H9 (cell line): ENCODE measurements around the gene RIOK2. TPM values are rescaled to one million over a fixed set of nuclear protein-coding genes. Genes with fewer than 3 reads are reported as not detected.
A peak's percentile ranks its signal among the peaks of the same experiment; 100 is the strongest.

Experiments
- DNase-seq: peaks from one replicate; pipeline ENCODE4 v3.0.0-alpha.2; 2017
- H2AFZ ChIP-seq: one replicate; pipeline ENCODE4 v1.6.1; 2013; ENCODE audit warnings: mild to moderate bottlenecking, low read length, control low read depth, moderate library complexity
- H2AK5ac ChIP-seq: 2 replicates; pipeline ENCODE4 v1.6.1; 2013; ENCODE audit warnings: low read length, control low read depth, mixed read lengths; ENCODE audit not compliant: insufficient read length
- H2BK120ac ChIP-seq: one replicate; pipeline ENCODE4 v1.6.1; 2013; ENCODE audit warnings: low read depth, mild to moderate bottlenecking, low read length, control low read depth, inconsistent platforms; ENCODE audit not compliant: poor library complexity, severe bottlenecking
- H2BK12ac ChIP-seq: 2 replicates; pipeline ENCODE4 v1.6.1; 2013; ENCODE audit warnings: low read length, control low read depth, mixed read lengths, low read depth; ENCODE audit not compliant: insufficient read length
- H2BK15ac ChIP-seq: 2 replicates; pipeline ENCODE4 v1.6.1; 2013; ENCODE audit warnings: low read depth, low read length, control low read depth
- H2BK20ac ChIP-seq: one replicate; pipeline ENCODE4 v1.6.1; 2013; ENCODE audit warnings: low read depth, mild to moderate bottlenecking, low read length, control low read depth, inconsistent platforms; ENCODE audit not compliant: poor library complexity, severe bottlenecking
- H2BK5ac ChIP-seq: 2 replicates; pipeline ENCODE4 v1.6.1; 2013; ENCODE audit warnings: low read length, control low read depth, mixed read lengths; ENCODE audit not compliant: insufficient read length
- H3K14ac ChIP-seq: 2 replicates; pipeline ENCODE4 v1.6.1; 2013; ENCODE audit warnings: low read length, control low read depth; ENCODE audit not compliant: insufficient read depth
- H3K18ac ChIP-seq: 2 replicates; pipeline ENCODE4 v1.6.1; 2013; ENCODE audit warnings: low read depth, mild to moderate bottlenecking, mixed read lengths, low read length, control low read depth; ENCODE audit not compliant: insufficient read length
- H3K23ac ChIP-seq: 2 replicates; pipeline ENCODE4 v1.6.1; 2013; ENCODE audit warnings: low read length, control low read depth, mixed read lengths, low read depth; ENCODE audit not compliant: insufficient read length
- H3K23me2 ChIP-seq: 2 replicates; pipeline ENCODE4 v1.6.1; 2013; ENCODE audit warnings: low read depth, mild to moderate bottlenecking, mixed read lengths, low read length, control low read depth; ENCODE audit not compliant: insufficient read length, poor library complexity, severe bottlenecking
- H3K27ac ChIP-seq: 2 replicates; pipeline ENCODE4 v1.5.1; 2013; ENCODE audit warnings: low read length, control low read depth, mixed read lengths, low read depth; ENCODE audit not compliant: insufficient read length
- H3K27me3 ChIP-seq: 2 replicates; pipeline ENCODE4 v1.6.1; 2013; ENCODE audit warnings: low read length, control low read depth, inconsistent platforms; ENCODE audit not compliant: insufficient read depth
- H3K4ac ChIP-seq: 2 replicates; pipeline ENCODE4 v1.6.1; 2013; ENCODE audit warnings: low read depth, mild to moderate bottlenecking, control low read depth, inconsistent platforms, low read length, moderate library complexity
- H3K4me1 ChIP-seq: 2 replicates; pipeline ENCODE4 v1.6.1; 2013; ENCODE audit warnings: low read length, control low read depth, inconsistent platforms; ENCODE audit not compliant: insufficient read depth
- H3K4me2 ChIP-seq: 2 replicates; pipeline ENCODE4 v1.6.1; 2013; ENCODE audit warnings: low read length, control low read depth, mixed read lengths; ENCODE audit not compliant: insufficient read length, insufficient read depth
- H3K56ac ChIP-seq: 2 replicates; pipeline ENCODE4 v1.6.1; 2013; ENCODE audit warnings: low read depth, mild to moderate bottlenecking, mixed read lengths, low read length, control low read depth; ENCODE audit not compliant: insufficient read length
- H3K79me1 ChIP-seq: 2 replicates; pipeline ENCODE4 v1.6.1; 2013; ENCODE audit warnings: low read depth, mild to moderate bottlenecking, moderate library complexity, low read length, control low read depth, inconsistent platforms; ENCODE audit not compliant: insufficient read depth, poor library complexity, severe bottlenecking
- H3K79me2 ChIP-seq: 2 replicates; pipeline ENCODE4 v1.6.1; 2013; ENCODE audit warnings: low read length, control low read depth, inconsistent platforms; ENCODE audit not compliant: insufficient read depth
- H3K9ac ChIP-seq: 2 replicates; pipeline ENCODE4 v1.6.1; 2013; ENCODE audit warnings: low read length, control low read depth, mixed read lengths; ENCODE audit not compliant: insufficient read length; ENCODE audit errors: extremely low read depth
- H3K9me3 ChIP-seq: one replicate; pipeline ENCODE4 v1.6.1; 2013; ENCODE audit warnings: low read depth, low read length, inconsistent platforms; ENCODE audit not compliant: control insufficient read depth
- H3T11ph ChIP-seq: one replicate; pipeline ENCODE4 v1.6.1; 2013; ENCODE audit warnings: mild to moderate bottlenecking, low read length, control low read depth, inconsistent platforms
- H4K20me1 ChIP-seq: one replicate; pipeline ENCODE4 v1.6.1; 2013; ENCODE audit not compliant: control insufficient read depth, insufficient read length, insufficient read depth
- H4K5ac ChIP-seq: 2 replicates; pipeline ENCODE4 v1.6.1; 2013; ENCODE audit warnings: low read depth, mild to moderate bottlenecking, mixed read lengths, low read length, control low read depth; ENCODE audit not compliant: insufficient read length
- H4K8ac ChIP-seq: replicated peaks from 2 replicates; pipeline ENCODE4 v1.6.1; 2013; ENCODE audit warnings: low read length, control low read depth, mixed read lengths, low read depth; ENCODE audit not compliant: insufficient read length
- H4K91ac ChIP-seq: 2 replicates; pipeline ENCODE4 v1.6.1; 2013; ENCODE audit warnings: low read depth, mild to moderate bottlenecking, moderate library complexity, mixed read lengths, low read length, control low read depth; ENCODE audit not compliant: insufficient read length
- H3K27ac Mint-ChIP-seq, 3 experiments: 2 replicates in 2 of 3; 3 replicates in 1 of 3; pipeline ENCODE4 v1.8.0; 2020 to 2021; ENCODE audit warnings: mixed read lengths in 3 of 3, mild to moderate bottlenecking in 1 of 3, moderate library complexity in 1 of 3
- H3K27me3 Mint-ChIP-seq: 2 replicates; pipeline ENCODE4 v1.8.0; 2021; ENCODE audit warnings: low read depth, mild to moderate bottlenecking, moderate library complexity, mixed read lengths
- H3K36me3 Mint-ChIP-seq, 3 experiments: 2 replicates in 2 of 3; 3 replicates in 1 of 3; pipeline ENCODE4 v1.8.0; 2020 to 2021; ENCODE audit warnings: low read depth in 3 of 3, mixed read lengths in 3 of 3; ENCODE audit not compliant: insufficient read depth in 1 of 3
- H3K4me1 Mint-ChIP-seq, 2 experiments: 2 replicates each; pipeline ENCODE4 v1.8.0; 2020; ENCODE audit warnings: mixed read lengths in 2 of 2
- H3K4me3 Mint-ChIP-seq, 2 experiments: 2 replicates in 1 of 2; 3 replicates in 1 of 2; pipeline ENCODE4 v1.8.0; 2020 to 2021; ENCODE audit warnings: mild to moderate bottlenecking in 2 of 2, mixed read lengths in 2 of 2, moderate library complexity in 1 of 2
- H3K9me3 Mint-ChIP-seq, 2 experiments: 2 replicates in 1 of 2; 3 replicates in 1 of 2; pipeline ENCODE4 v1.8.0; 2020; ENCODE audit warnings: mild to moderate bottlenecking in 2 of 2, mixed read lengths in 2 of 2, moderate library complexity in 1 of 2
- CTCF ChIP-seq: fragments of 200-600 bp; sonication (generic); conservative IDR thresholded peaks from 3 replicates; pipeline ENCODE4 v1.8.0; 2021; ENCODE audit warnings: antibody characterized with exemption, mild to moderate bottlenecking
- WGBS: extraction: QIAGEN DNeasy Blood & Tissue Kit; methylation state at CpG from one replicate; pipeline ENCODE4 v1.1.7; 2013; ENCODE audit warnings: missing lambda C conversion rate, low lambda C conversion rate, mixed read lengths; ENCODE audit not compliant: insufficient read length; ENCODE audit errors: extremely low coverage; 5-methylcytosine and 5-hydroxymethylcytosine counted together
- total RNA-seq: library from RNA; stranded (reverse); gene quantifications from 2 replicates; pipeline ENCODE4 v1.2.1, GENCODE V29; 2021

RIOK2 gene
- total RNA-seq, 1 experiment from 2014 or later: 39.5 TPM

- no peak for TF ChIP-seq CTCF
- Mint-ChIP-seq H3K36me3 (peaks cover 0 to 3% (median 0%) of the 10 kb centered on the region in 3 experiments; a peak in 2 of 7 replicates), H3K4me1 (peaks cover 23 to 38% of the 10 kb centered on the region in 2 experiments), H3K9me3 (peaks cover 0 to 2% of the 10 kb centered on the region in 2 experiments; a peak in 1 of 5 replicates), H3K27me3 (no peaks in the 10 kb centered on the region), H3K27ac (peak overlapping the region in 1 of 3 experiments; percentile 39; a peak in 1 of 7 replicates), H3K4me3 (no peak overlapping the region)
- Histone ChIP-seq H2BK15ac (no peak overlapping the region), H2BK5ac (no peak overlapping the region), H2BK20ac (no peak overlapping the region), H3K4ac (no peak overlapping the region), H3K4me2 (no peak overlapping the region), H3K4me1 (no peaks in the 10 kb centered on the region), H3K18ac (no peak overlapping the region), H4K8ac (no peak overlapping the region), H4K20me1 (no peaks in the 10 kb centered on the region), H3K79me1 (no peaks in the 10 kb centered on the region), H4K91ac (no peak overlapping the region), H3K27me3 (no peaks in the 10 kb centered on the region), H3K56ac (no peak overlapping the region), H3K9me3 (no peaks in the 10 kb centered on the region), H3K9ac (no peak overlapping the region), H2AFZ (no peak overlapping the region), H3K27ac (no peak overlapping the region), H2BK12ac (no peak overlapping the region), H3K23me2 (no peaks in the 10 kb centered on the region), H3T11ph (no peak overlapping the region), H4K5ac (no peak overlapping the region), H3K79me2 (no peaks in the 10 kb centered on the region), H3K14ac (no peak overlapping the region), H3K23ac (no peak overlapping the region), H2AK5ac (no peak overlapping the region), H2BK120ac (no peak overlapping the region)
- DNase-seq: no peak
- no CpG with 5 or more reads among the region's 4 CpGs for WGBS
Observed at GRCh38 chr5:97135868-97136267, 47.2 kb downstream of the RIOK2 start.
